HCT116 (cell line): Measurements from ENCODE around the gene FRAS1. TPM values are rescaled to one million over a fixed set of nuclear protein-coding genes. Genes with fewer than 3 reads are reported as not detected.

Source experiments
- ATAC-seq: fragments of 200-7000 bp; cut with Tn5 transposase; 2 replicates; pipeline ENCODE4 v1.9.1; 2020; ENCODE audit warnings: mild to moderate bottlenecking, moderate library complexity
- BruUV-seq: library from RNA; stranded (reverse); fragments of 400-500 nt; replicated peaks from 2 replicates; lab custom pipeline; 2021; lab: Mats Ljungman, UMichigan
- CTCF ChIA-PET: fragments of 300-600 bp; sonication (Branson Sonifier 250); formaldehyde crosslinking; loops from one replicate; lab custom pipeline; 2021; ENCODE audit warnings: antibody characterized with exemption; lab: Charles Lee
- POLR2A ChIA-PET: fragments of 300-600, 350-600 bp; sonication (Branson Sonifier 250); formaldehyde crosslinking; loops from one replicate; lab custom pipeline; 2021; ENCODE audit warnings: antibody characterized with exemption; lab: Charles Lee
- RAD21 ChIA-PET, 2 experiments: fragments of 300-600 bp; sonication (Branson Sonifier 250); formaldehyde crosslinking; loops; one replicate each; lab custom pipeline; 2023; ENCODE audit warnings: low total read pairs in 2 of 2; ENCODE audit not compliant: uncharacterized antibody in 2 of 2, unreplicated experiment in 2 of 2, low non-redundant PET in 1 of 2; lab: Charles Lee
- DNase-seq: peaks from one replicate; pipeline ENCODE4 v3.0.0-alpha.2; 2010; ENCODE audit warnings: low read depth, low spot score
- H2AFZ ChIP-seq: fragments of 200-600 bp; shearing (Covaris generic), sonication (generic); 2 replicates; pipeline ENCODE4 v1.6.1; 2017; ENCODE audit warnings: low read depth, mixed run types, mixed read lengths, antibody characterized with exemption, low read length; ENCODE audit not compliant: poor library complexity, severe bottlenecking
- H3K27ac ChIP-seq: 2 replicates; pipeline ENCODE4 v1.5.1; 2012; ENCODE audit warnings: low read depth, low read length
- H3K27me3 ChIP-seq: fragments of 200-600 bp; sonication (generic); 2 replicates; pipeline ENCODE4 v1.6.1; 2016; ENCODE audit warnings: mixed run types, low read length, mixed read lengths; ENCODE audit not compliant: insufficient read depth
- H3K36me3 ChIP-seq, 2 experiments: fragments of 200-500 bp in 1 of 2; fragments of 200-600 bp in 1 of 2; sonication (Bioruptor generic) in 1 of 2; sonication (generic) in 1 of 2; 2 replicates each; pipeline versions ENCODE4 v1.5.1 to v1.6.1; 2014 to 2016; ENCODE audit warnings: low read length in 2 of 2, inconsistent platforms in 1 of 2, mixed read lengths in 1 of 2, mixed run types in 1 of 2; ENCODE audit not compliant: insufficient read depth in 2 of 2, control insufficient read depth in 1 of 2
- H3K4me1 ChIP-seq, 2 experiments: fragments of 200-600 bp in 1 of 2; sonication (generic) in 1 of 2; 2 replicates each; pipeline versions ENCODE4 v1.5.1 to v1.6.1; 2012 to 2017; ENCODE audit warnings: low read length in 2 of 2, inconsistent platforms in 1 of 2, mild to moderate bottlenecking in 1 of 2, mixed read lengths in 1 of 2, mixed run types in 1 of 2, moderate library complexity in 1 of 2; ENCODE audit not compliant: insufficient read depth in 2 of 2, control insufficient read depth in 1 of 2
- H3K4me2 ChIP-seq: fragments of 200-600 bp; sonication (generic); 2 replicates; pipeline ENCODE4 v1.6.1; 2017; ENCODE audit warnings: mixed run types, low read length, mixed read lengths
- H3K4me3 ChIP-seq, 2 experiments: fragments of 200-600 bp in 1 of 2; sonication (generic) in 1 of 2; replicated peaks in 1 of 2; 2 replicates each; pipeline ENCODE4 v1.5.1; 2011 to 2016; ENCODE audit warnings: low read length in 2 of 2, control low read depth in 1 of 2, low read depth in 1 of 2, mild to moderate bottlenecking in 1 of 2, mixed read lengths in 1 of 2, mixed run types in 1 of 2
- H3K79me2 ChIP-seq: fragments of 200-600 bp; sonication (generic); 2 replicates; pipeline ENCODE4 v1.6.1; 2017; ENCODE audit warnings: mild to moderate bottlenecking, mixed run types, low read length, moderate library complexity, mixed read lengths; ENCODE audit not compliant: insufficient read depth
- H3K9ac ChIP-seq: fragments of 200-600 bp; sonication (generic); 2 replicates; pipeline ENCODE4 v1.6.1; 2016; ENCODE audit warnings: low read length, mixed read lengths
- H3K9me2 ChIP-seq: fragments of 200-600 bp; sonication (generic), shearing (Covaris generic); 2 replicates; pipeline ENCODE4 v1.6.1; 2017; ENCODE audit warnings: mixed run types, mild to moderate bottlenecking, moderate library complexity; ENCODE audit not compliant: insufficient read depth
- H3K9me3 ChIP-seq, 2 experiments: fragments of 200-500 bp in 1 of 2; fragments of 200-600 bp in 1 of 2; sonication (Bioruptor generic) in 1 of 2; sonication (generic) in 1 of 2; 2 replicates each; pipeline ENCODE4 v1.6.1; 2014 to 2017; ENCODE audit warnings: low read length in 2 of 2, mixed read lengths in 2 of 2, inconsistent platforms in 1 of 2, low read depth in 1 of 2, mild to moderate bottlenecking in 1 of 2, mixed run types in 1 of 2, moderate library complexity in 1 of 2; ENCODE audit not compliant: control insufficient read depth in 1 of 2, insufficient read depth in 1 of 2
- H4K20me1 ChIP-seq: fragments of 200-600 bp; sonication (generic), shearing (Covaris generic); 2 replicates; pipeline ENCODE4 v1.6.1; 2017; ENCODE audit warnings: mixed run types, mild to moderate bottlenecking, moderate library complexity; ENCODE audit not compliant: insufficient read depth
- CBX3 ChIP-seq: IDR thresholded peaks from 2 replicates; pipeline ENCODE4 v1.6.1; 2012; ENCODE audit warnings: low read depth
- CEBPB ChIP-seq: IDR thresholded peaks from 2 replicates; pipeline ENCODE4 v1.6.1; 2012; ENCODE audit warnings: low read depth
- EGR1 ChIP-seq: IDR thresholded peaks from 2 replicates; pipeline ENCODE4 v1.6.1; 2012; ENCODE audit warnings: low read depth
- ELF1 ChIP-seq: IDR thresholded peaks from 2 replicates; pipeline ENCODE4 v1.6.1; 2012; ENCODE audit warnings: low read depth, borderline replicate concordance
- EZH2 ChIP-seq: fragments of 200-600 bp; sonication (generic); IDR thresholded peaks from 2 replicates; pipeline ENCODE4 v1.6.1; 2017; ENCODE audit warnings: antibody characterized with exemption, mixed run types
- FOSL1 ChIP-seq: IDR thresholded peaks from 2 replicates; pipeline ENCODE4 v1.6.1; 2012; ENCODE audit warnings: low read depth
- JUND ChIP-seq: IDR thresholded peaks from 2 replicates; pipeline ENCODE4 v1.6.1; 2012
- SRF ChIP-seq: IDR thresholded peaks from 2 replicates; pipeline ENCODE4 v1.6.1; 2012; ENCODE audit warnings: low read depth
- YY1 ChIP-seq: IDR thresholded peaks from 2 replicates; pipeline ENCODE4 v1.6.1; 2011; ENCODE audit warnings: low read length, low read depth, moderate library complexity, mild to moderate bottlenecking; ENCODE audit not compliant: insufficient replicate concordance; ENCODE audit errors: extremely low read depth
- ZFX ChIP-seq: fragments of 450-650 bp; IDR thresholded peaks from 2 replicates; pipeline ENCODE4 v1.6.1; 2017
- intact Hi-C: fragments of 100-400 bp; cut with micrococcal nuclease; formaldehyde crosslinking; loops from 2 replicates; pipeline ENCODE4 v1.10.0; 2022
- total RNA-seq: library from RNA; stranded (reverse); gene quantifications from one replicate; pipeline ENCODE4 v1.2.1, GENCODE V29; 2021; ENCODE audit not compliant: unreplicated experiment
- TF ChIP-seq, protein P1 (sequence below): IDR thresholded peaks from 2 replicates; pipeline ENCODE4 v1.6.1; 2011; ENCODE audit warnings: mild to moderate bottlenecking, low read length, moderate library complexity; ENCODE audit not compliant: insufficient replicate concordance; ENCODE audit errors: extremely low read depth
- TF ChIP-seq, protein P2 (sequence below): IDR thresholded peaks from 2 replicates; pipeline ENCODE4 v1.6.1; 2012
- TF ChIP-seq, protein P3 (sequence below), 3 experiments: fragments of 200-600 bp in 1 of 3; sonication (generic) in 1 of 3; IDR thresholded peaks in 2 of 3; conservative IDR thresholded peaks in 1 of 3; 2 replicates each; pipeline ENCODE4 v1.5.1; 2012 to 2017; ENCODE audit warnings: low read depth in 2 of 3, low read length in 2 of 3, antibody characterized with exemption in 1 of 3, borderline replicate concordance in 1 of 3, control low read depth in 1 of 3, mild to moderate bottlenecking in 1 of 3, mixed read lengths in 1 of 3, mixed run types in 1 of 3, moderate library complexity in 1 of 3; ENCODE audit not compliant: insufficient read depth in 1 of 3
- TF ChIP-seq, protein P4 (sequence below): IDR thresholded peaks from 2 replicates; pipeline ENCODE4 v1.6.1; 2012; ENCODE audit warnings: low read depth

FRAS1 gene
- total RNA-seq, 1 experiment from 2014 or later = 33.5 TPM

DNA sequence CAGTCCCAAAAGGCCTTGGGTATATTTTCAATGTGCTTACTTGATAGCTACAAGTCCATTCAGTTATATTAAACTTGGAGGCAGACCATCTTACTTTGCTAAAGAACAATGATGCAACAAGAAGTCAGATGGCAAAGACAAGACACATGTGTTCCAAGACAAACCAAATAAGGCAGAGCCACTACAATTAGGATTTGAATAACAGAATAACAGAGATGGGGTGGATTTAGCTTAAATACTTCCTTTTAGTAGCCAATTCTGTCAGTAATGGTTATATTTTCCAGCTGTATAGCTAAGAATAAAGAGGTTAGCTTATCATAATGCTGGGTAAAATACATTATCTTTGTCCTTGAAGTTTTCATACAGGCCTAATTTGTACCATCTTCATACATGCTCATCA, 37.7 kb upstream of the FRAS1 start:
- ATAC-seq = no peak
- H3K9me2 ChIP-seq = no peaks in the 10 kb centered on the region
- no peak overlapping the region for H3K9ac ChIP-seq
- no TSS peak for BruUV-seq
- H3K27me3 ChIP-seq = no peaks in the 10 kb centered on the region
- intact Hi-C loops = no loop called here
- H3K36me3 ChIP-seq = no peaks in the 10 kb centered on the region
- ChIA-PET RAD21 (no interaction called here), POLR2A (no interaction called here), CTCF (interaction anchor here (1.1 kb wide), 1 partner anchor 25 kb away, joined by 3 read pairs; no protein-coding TSS in a partner anchor)
- no peaks in the 10 kb centered on the region for H3K9me3 ChIP-seq
- H4K20me1 ChIP-seq = no peaks in the 10 kb centered on the region
- H2AFZ ChIP-seq = no peak overlapping the region
- H3K79me2 ChIP-seq = no peaks in the 10 kb centered on the region
- TF ChIP-seq, protein P1, sequence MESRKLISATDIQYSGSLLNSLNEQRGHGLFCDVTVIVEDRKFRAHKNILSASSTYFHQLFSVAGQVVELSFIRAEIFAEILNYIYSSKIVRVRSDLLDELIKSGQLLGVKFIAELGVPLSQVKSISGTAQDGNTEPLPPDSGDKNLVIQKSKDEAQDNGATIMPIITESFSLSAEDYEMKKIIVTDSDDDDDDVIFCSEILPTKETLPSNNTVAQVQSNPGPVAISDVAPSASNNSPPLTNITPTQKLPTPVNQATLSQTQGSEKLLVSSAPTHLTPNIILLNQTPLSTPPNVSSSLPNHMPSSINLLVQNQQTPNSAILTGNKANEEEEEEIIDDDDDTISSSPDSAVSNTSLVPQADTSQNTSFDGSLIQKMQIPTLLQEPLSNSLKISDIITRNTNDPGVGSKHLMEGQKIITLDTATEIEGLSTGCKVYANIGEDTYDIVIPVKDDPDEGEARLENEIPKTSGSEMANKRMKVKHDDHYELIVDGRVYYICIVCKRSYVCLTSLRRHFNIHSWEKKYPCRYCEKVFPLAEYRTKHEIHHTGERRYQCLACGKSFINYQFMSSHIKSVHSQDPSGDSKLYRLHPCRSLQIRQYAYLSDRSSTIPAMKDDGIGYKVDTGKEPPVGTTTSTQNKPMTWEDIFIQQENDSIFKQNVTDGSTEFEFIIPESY = no peak
- no peak for TF ChIP-seq EZH2
- no peak for TF ChIP-seq SRF
- TF ChIP-seq, protein P2, sequence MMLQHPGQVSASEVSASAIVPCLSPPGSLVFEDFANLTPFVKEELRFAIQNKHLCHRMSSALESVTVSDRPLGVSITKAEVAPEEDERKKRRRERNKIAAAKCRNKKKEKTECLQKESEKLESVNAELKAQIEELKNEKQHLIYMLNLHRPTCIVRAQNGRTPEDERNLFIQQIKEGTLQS = no peak
- TF ChIP-seq EGR1 = no peak
- TF ChIP-seq FOSL1 = no peak
- TF ChIP-seq ELF1 = no peak
- no peak for DNase-seq
- no peak overlapping the region for H3K4me2 ChIP-seq
- H3K27ac ChIP-seq = no peak overlapping the region
- H3K4me1 ChIP-seq = no peaks in the 10 kb centered on the region
- H3K4me3 ChIP-seq = no peak overlapping the region

DNA sequence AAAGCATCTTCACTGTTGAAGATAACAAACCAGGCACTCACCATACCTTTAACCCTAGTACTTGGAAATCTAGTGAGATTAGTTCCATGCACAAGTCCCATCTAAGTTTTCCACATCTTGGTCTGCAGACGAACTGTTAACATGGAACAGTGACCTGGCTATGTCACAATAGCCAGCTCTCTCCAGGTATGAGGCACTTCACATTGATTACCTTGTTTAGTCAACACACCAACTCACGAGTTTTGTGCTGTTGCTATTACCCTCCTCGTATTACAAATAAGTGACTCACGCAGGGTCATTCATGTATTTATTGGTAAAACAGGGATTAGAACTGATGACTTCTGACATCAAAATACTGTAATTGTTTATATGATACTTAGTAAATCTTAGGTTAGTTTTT, 36.4 kb upstream of the FRAS1 start:
- no peaks in the 10 kb centered on the region for H3K9me2 ChIP-seq
- H2AFZ ChIP-seq = no peak overlapping the region
- no peak for ATAC-seq
- no peaks in the 10 kb centered on the region for H3K27me3 ChIP-seq
- no peaks in the 10 kb centered on the region for H3K36me3 ChIP-seq
- ChIA-PET RAD21 (no interaction called here), POLR2A (no interaction called here), CTCF (no interaction called here)
- H3K9ac ChIP-seq = no peak overlapping the region
- no peaks in the 10 kb centered on the region for H3K9me3 ChIP-seq
- H3K4me1 ChIP-seq = no peaks in the 10 kb centered on the region
- H3K79me2 ChIP-seq = no peaks in the 10 kb centered on the region
- no peak overlapping the region for H3K4me3 ChIP-seq
- H4K20me1 ChIP-seq = no peaks in the 10 kb centered on the region
- BruUV-seq = no TSS peak
- intact Hi-C loops = no loop called here
- no peak overlapping the region for H3K27ac ChIP-seq
- H3K4me2 ChIP-seq = no peak overlapping the region
- DNase-seq = no peak
- no peak for TF ChIP-seq EZH2
- no peak for TF ChIP-seq CBX3
- no peak for TF ChIP-seq JUND
- TF ChIP-seq YY1 = no peak
- TF ChIP-seq, protein P3, sequence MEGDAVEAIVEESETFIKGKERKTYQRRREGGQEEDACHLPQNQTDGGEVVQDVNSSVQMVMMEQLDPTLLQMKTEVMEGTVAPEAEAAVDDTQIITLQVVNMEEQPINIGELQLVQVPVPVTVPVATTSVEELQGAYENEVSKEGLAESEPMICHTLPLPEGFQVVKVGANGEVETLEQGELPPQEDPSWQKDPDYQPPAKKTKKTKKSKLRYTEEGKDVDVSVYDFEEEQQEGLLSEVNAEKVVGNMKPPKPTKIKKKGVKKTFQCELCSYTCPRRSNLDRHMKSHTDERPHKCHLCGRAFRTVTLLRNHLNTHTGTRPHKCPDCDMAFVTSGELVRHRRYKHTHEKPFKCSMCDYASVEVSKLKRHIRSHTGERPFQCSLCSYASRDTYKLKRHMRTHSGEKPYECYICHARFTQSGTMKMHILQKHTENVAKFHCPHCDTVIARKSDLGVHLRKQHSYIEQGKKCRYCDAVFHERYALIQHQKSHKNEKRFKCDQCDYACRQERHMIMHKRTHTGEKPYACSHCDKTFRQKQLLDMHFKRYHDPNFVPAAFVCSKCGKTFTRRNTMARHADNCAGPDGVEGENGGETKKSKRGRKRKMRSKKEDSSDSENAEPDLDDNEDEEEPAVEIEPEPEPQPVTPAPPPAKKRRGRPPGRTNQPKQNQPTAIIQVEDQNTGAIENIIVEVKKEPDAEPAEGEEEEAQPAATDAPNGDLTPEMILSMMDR (IDR thresholded peaks at IDR 0.05 in 2 of 3, conservative IDR thresholded peaks at IDR 0.05 in 1 of 3; ENCODE audit: borderline replicate concordance in 1 of 3, insufficient read depth in 1 of 3, low read depth in 2 of 3, low read length in 2 of 3) = no peak
- TF ChIP-seq, protein P4, sequence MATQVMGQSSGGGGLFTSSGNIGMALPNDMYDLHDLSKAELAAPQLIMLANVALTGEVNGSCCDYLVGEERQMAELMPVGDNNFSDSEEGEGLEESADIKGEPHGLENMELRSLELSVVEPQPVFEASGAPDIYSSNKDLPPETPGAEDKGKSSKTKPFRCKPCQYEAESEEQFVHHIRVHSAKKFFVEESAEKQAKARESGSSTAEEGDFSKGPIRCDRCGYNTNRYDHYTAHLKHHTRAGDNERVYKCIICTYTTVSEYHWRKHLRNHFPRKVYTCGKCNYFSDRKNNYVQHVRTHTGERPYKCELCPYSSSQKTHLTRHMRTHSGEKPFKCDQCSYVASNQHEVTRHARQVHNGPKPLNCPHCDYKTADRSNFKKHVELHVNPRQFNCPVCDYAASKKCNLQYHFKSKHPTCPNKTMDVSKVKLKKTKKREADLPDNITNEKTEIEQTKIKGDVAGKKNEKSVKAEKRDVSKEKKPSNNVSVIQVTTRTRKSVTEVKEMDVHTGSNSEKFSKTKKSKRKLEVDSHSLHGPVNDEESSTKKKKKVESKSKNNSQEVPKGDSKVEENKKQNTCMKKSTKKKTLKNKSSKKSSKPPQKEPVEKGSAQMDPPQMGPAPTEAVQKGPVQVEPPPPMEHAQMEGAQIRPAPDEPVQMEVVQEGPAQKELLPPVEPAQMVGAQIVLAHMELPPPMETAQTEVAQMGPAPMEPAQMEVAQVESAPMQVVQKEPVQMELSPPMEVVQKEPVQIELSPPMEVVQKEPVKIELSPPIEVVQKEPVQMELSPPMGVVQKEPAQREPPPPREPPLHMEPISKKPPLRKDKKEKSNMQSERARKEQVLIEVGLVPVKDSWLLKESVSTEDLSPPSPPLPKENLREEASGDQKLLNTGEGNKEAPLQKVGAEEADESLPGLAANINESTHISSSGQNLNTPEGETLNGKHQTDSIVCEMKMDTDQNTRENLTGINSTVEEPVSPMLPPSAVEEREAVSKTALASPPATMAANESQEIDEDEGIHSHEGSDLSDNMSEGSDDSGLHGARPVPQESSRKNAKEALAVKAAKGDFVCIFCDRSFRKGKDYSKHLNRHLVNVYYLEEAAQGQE = no peak
- TF ChIP-seq CEBPB = no peak
- no peak for TF ChIP-seq FOSL1
- no peak for TF ChIP-seq ZFX
